Right renal pelvis (tissue), 4 donors: Measurements from ENCODE around the gene SMIM32. TPM values are rescaled to one million over a fixed set of nuclear protein-coding genes. Genes with fewer than 3 reads are reported as not detected.

Experiments used
- DNase-seq, 4 donors: peaks; one replicate each; pipeline ENCODE4 v3.0.0-alpha.2; 2013; ENCODE audit warnings: low read depth in 4 of 4, low spot score in 3 of 4, missing footprints in 1 of 4
- polyA plus RNA-seq, 4 donors: library from polyadenylated mRNA; unstranded; fragments of 120-200 nt; gene quantifications; one replicate each; pipeline ENCODE4 v1.2.1, GENCODE V29; 2013; ENCODE audit not compliant: insufficient read length in 4 of 4

The SMIM32 gene
- polyA plus RNA-seq, 4 donors: 11.5 to 23.3 (median 12.1) TPM

GRCh38 chr5:136208916-136209315, 16.0 kb upstream of the SMIM32 start:
- no peak for DNase-seq

- no peak for DNase-seq
These were observed 14.7 kb upstream of the SMIM32 start for GRCh38 chr5:136207631-136208030.

- no peak for DNase-seq
These were observed 13.4 kb upstream of the SMIM32 start for GRCh38 chr5:136206361-136206760.

GRCh38 chr5:136205941-136206340, 13.0 kb upstream of the SMIM32 start:
- DNase-seq: no peak

GRCh38 chr5:136205061-136205702, 12.2 kb upstream of the SMIM32 start:
- no peak for DNase-seq

- no peak for DNase-seq
These were observed 10.5 kb upstream of the SMIM32 start for GRCh38 chr5:136203303-136203922.

GRCh38 chr5:136202469-136203205, 9.7 kb upstream of the SMIM32 start:
- DNase-seq: no peak

- no peak for DNase-seq
These were observed 8.9 kb upstream of the SMIM32 start for GRCh38 chr5:136201870-136202269.

- DNase-seq: no peak
These were observed 7.8 kb upstream of the SMIM32 start for GRCh38 chr5:136200761-136201160.

GRCh38 chr5:136200130-136200529, 7.2 kb upstream of the SMIM32 start:
- DNase-seq: no peak

GRCh38 chr5:136199408-136199807, 6.4 kb upstream of the SMIM32 start:
- no peak for DNase-seq

- no peak for DNase-seq
These were observed 5.5 kb upstream of the SMIM32 start for GRCh38 chr5:136198453-136198852.

GRCh38 chr5:136197462-136198142, 4.6 kb upstream of the SMIM32 start:
- DNase-seq: no peak

GRCh38 chr5:136195971-136196820, 3.2 kb upstream of the SMIM32 start:
- no peak for DNase-seq

GRCh38 chr5:136194576-136194975, 1.6 kb upstream of the SMIM32 start:
- no peak for DNase-seq

- DNase-seq: no peak
These were observed 467 bp upstream of the SMIM32 start for GRCh38 chr5:136193322-136193935.

GRCh38 chr5:136192015-136192525, 892 bp downstream of the SMIM32 start:
- DNase-seq: peak in 1 of 4 donors; percentile 39

GRCh38 chr5:136191304-136192014, 1.5 kb downstream of the SMIM32 start:
- no peak for DNase-seq

GRCh38 chr5:136190904-136191303, 2.1 kb downstream of the SMIM32 start:
- no peak for DNase-seq
